Measurements from ENCODE around the gene PLCL1.

DNA sequence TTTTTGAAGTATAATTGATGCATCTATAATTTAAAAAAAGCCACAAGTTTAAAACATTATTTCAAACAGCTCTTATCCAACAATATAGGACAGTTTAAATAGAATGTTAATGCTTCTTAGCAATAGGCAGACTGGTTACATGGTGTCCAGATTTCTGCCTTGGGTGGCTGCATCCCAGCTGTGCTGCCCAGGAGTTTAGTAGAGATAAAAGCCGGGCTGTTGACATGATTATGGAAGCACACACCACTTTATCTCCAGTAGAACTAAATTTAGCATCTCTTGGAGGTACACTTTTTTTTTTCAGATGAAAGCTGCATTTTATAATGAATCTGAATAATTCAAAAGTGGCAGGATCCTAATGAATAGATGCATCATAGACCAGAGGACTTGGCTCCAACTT, 309.7 kb downstream of the PLCL1 start:
- no peak for TF ChIP-seq POLR2AphosphoS5 (IDR thresholded peaks at IDR 0.05)
- TF ChIP-seq, protein P1, sequence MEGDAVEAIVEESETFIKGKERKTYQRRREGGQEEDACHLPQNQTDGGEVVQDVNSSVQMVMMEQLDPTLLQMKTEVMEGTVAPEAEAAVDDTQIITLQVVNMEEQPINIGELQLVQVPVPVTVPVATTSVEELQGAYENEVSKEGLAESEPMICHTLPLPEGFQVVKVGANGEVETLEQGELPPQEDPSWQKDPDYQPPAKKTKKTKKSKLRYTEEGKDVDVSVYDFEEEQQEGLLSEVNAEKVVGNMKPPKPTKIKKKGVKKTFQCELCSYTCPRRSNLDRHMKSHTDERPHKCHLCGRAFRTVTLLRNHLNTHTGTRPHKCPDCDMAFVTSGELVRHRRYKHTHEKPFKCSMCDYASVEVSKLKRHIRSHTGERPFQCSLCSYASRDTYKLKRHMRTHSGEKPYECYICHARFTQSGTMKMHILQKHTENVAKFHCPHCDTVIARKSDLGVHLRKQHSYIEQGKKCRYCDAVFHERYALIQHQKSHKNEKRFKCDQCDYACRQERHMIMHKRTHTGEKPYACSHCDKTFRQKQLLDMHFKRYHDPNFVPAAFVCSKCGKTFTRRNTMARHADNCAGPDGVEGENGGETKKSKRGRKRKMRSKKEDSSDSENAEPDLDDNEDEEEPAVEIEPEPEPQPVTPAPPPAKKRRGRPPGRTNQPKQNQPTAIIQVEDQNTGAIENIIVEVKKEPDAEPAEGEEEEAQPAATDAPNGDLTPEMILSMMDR (IDR thresholded peaks at IDR 0.05), result no peak

Data from prostate gland (tissue), 2 donors.